SHP77 treated with DMSO at 0.1 percent for 48 hours (cell line): ENCODE results near the gene MED25.
A peak's percentile ranks its signal among the peaks of the same experiment; 100 is the strongest.

Source experiments
- DNase-seq: peaks from one replicate; lab custom pipeline; 2025; lab: John Stamatoyannopoulos, UW

MED25 gene

DNA sequence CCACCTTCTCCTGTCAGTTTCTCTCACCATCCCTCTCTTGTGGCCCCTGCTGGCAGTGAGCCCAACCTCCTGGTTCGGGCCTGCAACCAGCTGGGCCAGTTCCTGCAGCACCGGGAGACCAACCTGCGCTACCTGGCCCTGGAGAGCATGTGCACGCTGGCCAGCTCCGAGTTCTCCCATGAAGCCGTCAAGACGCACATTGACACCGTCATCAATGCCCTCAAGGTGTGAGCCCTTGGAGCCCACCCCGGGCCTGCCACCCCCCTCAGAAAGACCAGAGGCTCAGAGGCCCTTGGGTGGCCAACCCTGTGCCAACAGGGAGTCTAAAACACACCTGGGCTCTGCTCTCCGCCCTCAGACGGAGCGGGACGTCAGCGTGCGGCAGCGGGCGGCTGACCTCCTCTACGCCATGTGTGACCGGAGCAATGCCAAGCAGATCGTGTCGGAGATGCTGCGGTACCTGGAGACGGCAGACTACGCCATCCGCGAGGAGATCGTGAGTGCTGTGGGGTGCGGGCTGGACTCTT lies 18.8 kb upstream of the MED25 start:
- DNase-seq, result no peak

DNA sequence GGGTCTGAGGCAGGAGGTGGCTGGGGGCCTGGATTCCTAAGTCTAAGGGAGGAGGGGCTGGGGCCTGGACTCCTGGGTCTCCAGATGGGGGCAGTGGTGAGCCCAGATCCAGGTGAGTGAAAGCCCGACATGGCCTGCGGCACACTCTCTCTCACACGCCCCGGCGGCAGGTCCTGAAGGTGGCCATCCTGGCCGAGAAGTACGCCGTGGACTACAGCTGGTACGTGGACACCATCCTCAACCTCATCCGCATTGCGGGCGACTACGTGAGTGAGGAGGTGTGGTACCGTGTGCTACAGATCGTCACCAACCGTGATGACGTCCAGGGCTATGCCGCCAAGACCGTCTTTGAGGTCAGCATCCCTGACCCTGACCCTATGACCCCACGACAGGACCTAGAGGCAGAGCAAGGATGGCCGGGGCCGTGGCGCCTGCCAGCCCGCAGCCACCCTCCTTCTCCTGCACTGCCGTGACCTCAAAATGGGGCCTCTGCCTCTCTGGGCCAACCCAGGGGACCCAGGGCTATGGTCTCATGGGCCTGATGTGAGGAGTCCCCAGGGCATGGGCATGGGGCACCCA lies 18.2 kb upstream of the MED25 start:
- DNase-seq, result no peak

GRCh38 chr19:49800771-49801170 lies 17.3 kb upstream of the MED25 start:
- DNase-seq, result no peak

DNA sequence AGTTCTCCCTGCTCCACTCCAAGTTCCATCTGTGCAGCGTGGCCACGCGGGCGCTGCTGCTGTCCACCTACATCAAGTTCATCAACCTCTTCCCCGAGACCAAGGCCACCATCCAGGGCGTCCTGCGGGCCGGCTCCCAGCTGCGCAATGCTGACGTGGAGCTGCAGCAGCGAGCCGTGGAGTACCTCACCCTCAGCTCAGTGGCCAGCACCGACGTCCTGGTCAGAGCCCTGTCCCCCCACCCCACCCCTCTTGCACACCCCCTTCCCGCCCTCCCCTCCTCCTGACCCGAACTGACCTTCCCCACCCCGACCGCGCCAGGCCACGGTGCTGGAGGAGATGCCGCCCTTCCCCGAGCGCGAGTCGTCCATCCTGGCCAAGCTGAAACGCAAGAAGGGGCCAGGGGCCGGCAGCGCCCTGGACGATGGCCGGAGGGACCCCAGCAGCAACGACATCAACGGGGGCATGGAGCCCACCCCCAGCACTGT lies 16.6 kb upstream of the MED25 start:
- DNase-seq, result no peak

DNA sequence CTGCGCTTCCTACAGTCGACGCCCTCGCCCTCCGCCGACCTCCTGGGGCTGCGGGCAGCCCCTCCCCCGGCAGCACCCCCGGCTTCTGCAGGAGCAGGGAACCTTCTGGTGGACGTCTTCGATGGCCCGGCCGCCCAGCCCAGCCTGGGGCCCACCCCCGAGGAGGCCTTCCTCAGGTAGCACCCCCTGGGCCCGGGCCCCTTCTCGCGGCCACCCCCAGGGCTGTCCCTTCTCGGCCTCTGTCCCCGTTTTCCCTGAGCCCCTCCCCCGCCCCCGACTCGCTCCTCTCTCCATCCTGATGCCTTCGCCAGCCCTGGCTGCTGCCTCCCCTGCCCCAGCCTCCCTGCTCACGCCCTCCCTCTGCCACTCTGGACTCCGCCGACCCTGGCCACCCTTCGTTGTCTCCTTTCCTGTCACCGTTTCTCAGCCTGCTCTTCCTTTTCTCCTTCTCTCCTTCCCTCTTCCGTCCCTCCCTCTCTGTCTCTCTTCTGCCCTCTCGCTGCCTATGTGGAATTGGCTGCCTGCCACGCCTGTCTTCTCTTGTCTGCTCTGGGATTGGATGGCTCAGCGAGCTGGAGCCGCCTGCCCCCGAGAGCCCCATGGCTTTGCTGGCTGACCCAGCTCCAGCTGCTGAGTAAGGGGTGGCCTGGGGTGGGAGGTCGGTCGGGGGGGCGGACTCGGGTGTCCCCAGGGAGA lies 16.0 kb upstream of the MED25 start:
- peak; percentile 36 for DNase-seq

GRCh38 chr19:49802836-49803528 lies 15.1 kb upstream of the MED25 start:
- no peak for DNase-seq

- DNase-seq, result no peak
These were observed 14.6 kb upstream of the MED25 start for GRCh38 chr19:49803529-49803856.

DNA sequence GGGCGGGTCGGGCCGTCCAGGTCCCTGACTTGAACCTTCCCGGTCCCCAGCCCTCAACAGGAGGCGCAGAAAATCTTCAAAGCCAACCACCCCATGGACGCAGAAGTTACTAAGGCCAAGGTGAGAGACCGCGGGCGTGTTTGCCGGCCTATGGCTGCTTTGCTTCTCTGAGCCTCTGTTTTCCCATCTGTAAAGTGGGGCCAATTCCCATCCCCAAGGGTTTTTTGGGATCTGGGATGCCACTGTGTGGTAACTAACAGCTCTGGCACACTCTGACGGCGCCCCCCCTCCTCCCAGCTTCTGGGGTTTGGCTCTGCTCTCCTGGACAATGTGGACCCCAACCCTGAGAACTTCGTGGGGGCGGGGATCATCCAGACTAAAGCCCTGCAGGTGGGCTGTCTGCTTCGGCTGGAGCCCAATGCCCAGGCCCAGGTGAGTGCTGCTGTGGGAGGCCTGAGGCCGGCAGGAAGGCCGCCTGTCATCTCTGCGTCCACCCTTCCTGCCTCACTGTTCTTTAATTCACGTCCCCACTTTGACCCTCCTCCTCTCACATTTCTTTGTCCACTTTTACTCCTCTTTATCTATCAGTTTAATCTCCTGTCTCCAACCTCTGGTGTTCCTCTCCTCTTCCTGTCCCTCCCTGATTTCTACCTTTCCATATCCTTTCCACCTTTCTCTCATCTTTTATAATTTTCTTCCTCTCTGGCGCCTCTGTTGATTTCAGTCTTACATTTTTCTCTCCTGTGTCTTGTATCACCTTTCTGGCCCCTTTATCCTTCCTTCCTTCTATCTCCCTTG lies 12.1 kb upstream of the MED25 start:
- no peak for DNase-seq

GRCh38 chr19:49806620-49806959 lies 11.5 kb upstream of the MED25 start:
- DNase-seq, result no peak

DNA sequence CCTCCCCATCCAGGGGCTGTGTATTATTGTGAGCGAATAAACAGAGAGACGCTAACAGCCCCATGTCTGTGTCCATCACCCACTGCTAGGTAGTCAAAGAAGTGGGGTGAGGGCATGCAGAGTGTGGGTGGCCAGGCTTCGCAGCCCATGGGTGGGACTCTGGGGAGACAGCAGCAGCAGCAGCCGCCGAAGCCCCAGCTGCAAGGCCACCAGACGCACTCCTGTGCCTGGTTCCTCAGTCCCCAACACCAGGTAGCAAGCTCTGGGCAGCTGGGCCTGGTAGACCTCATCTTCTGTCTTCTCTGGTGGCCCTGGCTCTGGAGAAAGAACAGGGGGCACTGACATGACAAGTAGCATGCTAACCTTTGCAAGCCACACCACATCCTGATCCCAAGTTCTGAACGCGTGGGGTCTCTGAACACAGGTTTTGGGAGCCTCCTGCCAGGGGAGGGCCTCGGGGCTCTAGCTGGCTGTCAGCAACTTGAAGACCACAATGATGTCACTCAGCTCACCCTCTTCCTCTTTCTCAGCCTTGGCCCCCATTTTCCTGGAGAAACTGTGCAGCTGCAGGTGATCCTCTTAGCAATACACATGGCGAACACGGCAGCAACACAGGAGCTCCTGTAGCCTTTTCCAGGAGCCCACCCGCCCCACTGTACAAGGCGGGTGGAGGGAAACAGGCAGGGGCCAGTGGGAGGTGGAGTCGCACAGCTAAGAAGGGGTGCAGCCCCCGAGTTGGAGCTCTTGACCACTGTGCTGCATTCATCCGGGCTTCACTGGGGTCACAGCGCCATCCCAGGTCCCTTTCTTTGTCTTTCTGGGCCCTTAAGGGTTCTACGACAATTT lies 10.8 kb upstream of the MED25 start:
- no peak for DNase-seq

- no peak for DNase-seq
These were observed 10.0 kb upstream of the MED25 start for GRCh38 chr19:49807904-49808675.

GRCh38 chr19:49808711-49809159 lies 9.4 kb upstream of the MED25 start:
- no peak for DNase-seq

DNA sequence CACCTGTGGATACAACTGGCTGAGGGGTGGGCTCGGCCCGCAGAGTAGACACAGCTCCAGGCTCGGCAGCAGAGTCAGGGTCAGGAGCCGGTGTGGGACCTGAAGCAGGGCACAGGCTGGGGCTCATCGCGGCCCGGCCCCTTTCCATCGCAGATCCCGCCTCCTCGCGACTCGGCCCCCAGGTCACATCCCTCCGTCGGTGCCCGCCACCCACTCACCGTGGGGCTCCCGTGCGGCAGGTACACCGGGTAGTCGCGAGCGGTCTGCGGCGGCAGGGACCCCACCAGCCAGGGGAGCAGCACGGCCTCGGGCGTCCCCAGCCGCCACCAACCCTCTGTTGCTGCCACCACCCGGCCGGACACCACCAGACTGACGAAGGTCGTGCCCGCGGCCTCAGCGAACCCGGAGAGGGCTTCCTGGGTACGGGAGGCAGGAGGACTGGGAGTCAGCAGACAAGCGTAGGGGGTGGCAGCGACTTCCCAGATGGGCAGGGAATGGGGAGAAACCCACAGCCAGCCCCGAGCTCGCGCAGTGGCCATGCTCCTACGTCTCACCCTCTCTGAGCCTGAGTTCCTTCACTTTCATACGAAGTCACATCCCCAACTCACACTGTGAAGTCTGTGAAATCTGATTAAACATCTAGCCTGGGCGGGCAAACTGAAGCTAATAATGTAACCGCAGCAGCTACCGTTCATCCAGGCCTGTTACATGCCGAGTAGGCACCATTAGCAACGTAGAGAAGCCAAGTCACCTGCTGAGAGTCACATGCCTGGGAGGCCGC lies 8.7 kb upstream of the MED25 start:
- DNase-seq, result no peak

- DNase-seq, result no peak
These were observed 8.1 kb upstream of the MED25 start for GRCh38 chr19:49809941-49810389.

- DNase-seq, result no peak
These were observed 6.8 kb upstream of the MED25 start for GRCh38 chr19:49811328-49811727.

GRCh38 chr19:49812452-49812996 lies 5.6 kb upstream of the MED25 start:
- DNase-seq, result no peak

DNA sequence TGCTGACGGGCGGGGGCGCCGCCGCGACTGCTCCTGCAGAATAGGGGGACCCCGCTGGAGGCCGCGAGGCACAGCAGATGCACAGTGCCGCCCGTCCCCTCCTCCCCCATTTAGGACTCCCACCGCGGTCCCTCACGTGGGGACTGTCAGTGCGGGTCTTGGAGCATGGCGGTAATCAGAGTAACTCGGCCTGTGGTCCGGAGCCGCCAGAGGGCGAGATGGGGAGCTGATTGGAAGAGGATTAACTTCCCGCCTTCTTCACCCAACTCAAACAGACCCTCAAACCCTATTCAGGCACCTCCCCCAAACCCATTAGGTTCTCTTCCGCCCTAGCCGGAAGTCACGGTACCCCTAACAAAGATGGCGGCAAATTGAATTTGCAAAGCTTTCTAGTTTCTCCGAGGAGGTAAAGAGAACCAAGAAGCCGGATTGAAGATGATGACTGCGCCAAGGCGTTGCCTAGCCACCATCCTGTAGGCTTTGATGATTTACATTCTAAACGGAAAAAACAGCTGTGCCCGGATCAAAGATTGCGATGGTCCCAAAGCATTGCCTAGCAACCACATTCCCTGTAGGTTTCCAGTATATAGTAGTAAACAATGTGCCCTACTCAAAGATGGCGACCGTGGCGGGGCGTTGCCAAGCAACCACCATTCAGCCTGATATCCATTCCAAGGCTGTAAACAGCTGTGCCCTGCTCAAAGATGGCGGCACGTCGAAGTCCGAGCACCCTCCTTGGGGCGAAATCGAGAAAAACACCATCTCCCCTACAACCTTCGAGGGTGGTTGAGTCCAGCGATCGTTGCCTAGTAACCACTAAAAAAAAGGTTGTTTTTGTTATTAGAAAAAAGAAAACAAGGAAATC lies 4.9 kb upstream of the MED25 start, which contains the start of gene FUZ:
Gene FUZ (minus strand): TSS at position 296 of the 865 bp plus-strand sequence. CDS start 186 bp downstream, at position 110.
- DNase-seq, result peak; percentile 98

DNA sequence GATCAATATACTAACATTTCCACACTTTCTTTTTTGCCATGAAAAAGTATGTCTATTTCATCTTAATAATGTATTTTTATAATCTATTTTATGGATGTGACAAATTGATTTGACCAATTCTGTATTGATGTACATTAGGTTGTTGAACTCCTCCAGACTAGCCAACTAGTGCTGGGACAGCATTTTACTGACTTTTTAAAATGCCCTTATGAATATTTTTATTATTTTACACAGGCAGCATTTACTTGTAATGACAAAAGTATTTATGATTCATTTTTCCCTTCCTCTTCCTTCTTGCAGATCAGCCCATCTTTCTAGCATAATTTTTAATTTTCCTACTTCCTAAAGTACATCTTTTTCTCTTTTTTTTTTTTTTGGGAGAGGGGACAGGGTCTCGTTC lies 4.1 kb upstream of the MED25 start:
- DNase-seq, result no peak
